HG03520 (cell line): ENCODE data around the gene WDR5.

Experiments
- ATAC-seq: cut with Tn5 transposase; IDR thresholded peaks from one replicate; pipeline ENCODE4 v1.9.1; 2021; ENCODE audit warnings: mild to moderate bottlenecking, moderate library complexity; ENCODE audit not compliant: unreplicated experiment

The WDR5 gene

DNA sequence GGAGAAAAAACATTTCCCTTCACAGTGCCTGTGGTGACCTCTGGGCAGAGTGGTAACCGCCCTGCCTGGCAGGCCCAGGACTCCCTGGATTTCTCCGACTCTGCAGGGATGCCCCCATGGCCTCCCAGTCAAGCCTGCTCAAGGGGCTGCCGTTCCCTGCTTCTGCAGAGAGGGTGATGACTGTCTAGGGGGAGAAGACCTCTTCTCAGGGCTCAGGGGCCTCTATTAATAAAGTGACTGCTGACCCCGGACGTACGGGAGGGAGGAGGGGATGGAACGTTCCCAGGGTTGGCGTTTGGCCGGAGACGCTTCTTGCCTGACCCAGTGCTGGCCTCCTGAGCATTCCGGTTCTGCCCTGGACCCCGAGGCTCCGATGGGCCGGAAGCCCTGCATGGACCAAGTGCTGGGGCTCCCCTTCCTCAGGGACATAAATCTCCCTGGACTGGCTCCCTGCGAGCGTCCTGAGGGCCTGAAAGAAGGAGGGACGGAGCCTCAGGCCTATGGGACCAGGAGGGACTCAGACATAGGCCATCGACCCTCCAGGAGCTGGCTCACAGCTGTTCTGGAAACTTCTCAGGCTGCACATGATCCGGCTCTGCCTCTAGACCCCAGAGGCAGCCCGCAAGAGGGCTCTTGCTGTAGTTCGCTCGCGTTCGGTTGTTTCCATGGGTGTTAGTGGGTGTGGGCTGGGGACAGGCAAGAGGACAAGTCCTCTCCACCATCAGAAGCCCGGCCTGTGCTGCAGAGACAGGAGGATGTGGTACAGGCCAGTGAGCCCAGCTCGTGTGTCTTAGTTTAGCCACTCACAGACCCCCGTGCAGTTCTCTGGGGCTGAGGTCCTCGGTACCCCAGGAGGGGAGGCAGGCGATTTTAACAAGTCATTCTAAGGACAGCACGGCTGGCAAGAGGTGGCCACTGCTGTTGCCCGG lies 36.6 kb downstream of the WDR5 start:
- ATAC-seq = no peak

GRCh38 chr9:134173127-134174072 lies 37.5 kb downstream of the WDR5 start:
- no peak for ATAC-seq

DNA sequence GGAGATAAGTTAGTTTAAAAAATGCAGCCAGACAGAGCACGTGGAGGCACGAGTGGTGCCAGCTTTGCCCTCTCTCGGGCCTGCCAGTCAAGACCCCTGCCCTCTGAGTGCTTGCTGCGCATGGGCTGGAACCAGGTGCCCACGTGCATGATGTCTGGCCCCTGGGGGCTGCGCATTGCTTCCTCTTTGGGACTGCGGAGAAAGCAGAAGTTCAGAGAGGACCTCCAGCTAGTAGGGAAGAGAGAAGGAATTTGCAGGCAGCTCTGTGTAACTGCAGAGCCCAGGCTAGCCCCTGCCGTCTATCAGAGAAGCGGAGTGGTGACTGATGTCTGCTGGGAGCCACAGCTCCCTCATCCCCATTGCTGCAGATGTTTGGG lies 38.2 kb downstream of the WDR5 start:
- no peak for ATAC-seq

DNA sequence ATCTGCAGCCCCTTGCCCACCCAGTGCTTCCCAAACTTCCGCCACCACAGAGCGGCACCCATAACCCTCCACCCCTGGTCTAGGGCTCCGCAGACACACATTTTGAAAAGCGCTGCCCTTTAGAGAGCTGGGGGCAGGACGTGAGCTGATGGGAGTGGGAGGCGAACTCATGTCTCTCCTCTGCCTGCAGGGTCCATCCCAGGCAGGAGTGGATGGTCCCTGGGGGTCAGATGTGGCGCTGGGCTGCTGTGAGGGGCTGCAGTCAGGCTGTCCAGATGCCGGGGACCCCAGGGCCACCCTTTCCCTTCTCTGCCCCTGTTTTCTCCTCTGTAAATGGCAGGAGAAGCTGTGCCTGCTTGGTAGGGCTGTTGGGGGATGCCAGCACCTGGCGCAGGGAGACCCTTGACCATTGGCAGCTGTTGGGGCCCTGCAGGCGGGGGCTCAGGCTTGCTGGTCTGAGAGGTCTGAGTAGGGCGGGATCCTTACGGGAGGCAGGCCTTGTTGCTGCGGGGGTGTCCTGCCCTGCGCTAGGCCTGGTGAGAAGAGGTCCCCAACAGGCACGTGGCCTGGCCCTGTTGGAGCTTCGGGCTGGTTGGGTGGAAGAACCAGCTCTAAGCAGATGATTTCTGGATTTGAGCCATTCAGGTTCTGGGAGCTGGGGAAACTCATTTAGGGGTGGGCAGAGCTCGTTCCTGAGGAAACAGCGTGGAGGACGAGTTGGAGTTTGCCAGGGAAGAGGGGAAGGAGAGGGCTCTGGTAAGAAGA lies 38.8 kb downstream of the WDR5 start:
- no peak for ATAC-seq

GRCh38 chr9:134175291-134175807 lies 39.5 kb downstream of the WDR5 start:
- no peak for ATAC-seq

DNA sequence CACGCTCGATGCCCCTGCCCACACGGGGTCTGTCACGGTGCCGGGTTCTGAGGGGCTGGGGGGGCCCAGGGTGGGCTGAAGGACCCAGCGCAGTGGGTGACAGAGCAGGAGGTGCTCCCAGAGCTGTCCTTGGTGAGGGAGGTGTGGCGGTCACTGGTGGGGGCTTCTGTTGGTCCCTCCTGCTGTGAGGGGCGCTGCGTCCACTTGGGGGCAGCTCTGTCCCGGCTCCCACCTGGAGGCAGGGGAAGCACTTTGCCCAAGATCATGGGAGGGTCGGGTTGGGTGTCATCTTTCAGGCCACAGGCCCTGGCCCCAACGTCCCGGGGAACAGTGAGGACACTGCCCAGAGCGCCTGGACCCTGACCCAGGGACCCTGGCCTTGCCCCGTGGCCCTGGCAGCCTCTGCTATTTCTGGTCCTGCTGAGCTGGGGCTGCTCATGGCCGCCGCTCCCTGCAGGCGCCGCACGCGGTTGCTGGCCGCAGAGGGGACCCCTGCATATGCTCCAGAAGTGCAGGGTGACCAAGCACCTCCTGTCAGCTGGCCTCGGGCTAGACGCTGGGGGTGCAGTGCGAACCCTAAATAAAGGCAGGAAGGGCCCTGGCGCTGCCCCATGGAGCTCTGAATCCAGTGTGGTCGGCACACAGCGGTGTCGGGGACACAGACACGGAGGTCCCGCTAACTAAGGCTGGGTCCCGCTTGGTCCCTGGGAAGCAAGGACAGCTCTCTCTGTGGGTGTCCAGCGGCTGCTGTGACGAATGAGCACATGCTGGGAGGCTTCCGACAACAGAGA lies 40.1 kb downstream of the WDR5 start:
- ATAC-seq = no peak

- ATAC-seq = no peak
These were observed 40.7 kb downstream of the WDR5 start for GRCh38 chr9:134176599-134176968.

DNA sequence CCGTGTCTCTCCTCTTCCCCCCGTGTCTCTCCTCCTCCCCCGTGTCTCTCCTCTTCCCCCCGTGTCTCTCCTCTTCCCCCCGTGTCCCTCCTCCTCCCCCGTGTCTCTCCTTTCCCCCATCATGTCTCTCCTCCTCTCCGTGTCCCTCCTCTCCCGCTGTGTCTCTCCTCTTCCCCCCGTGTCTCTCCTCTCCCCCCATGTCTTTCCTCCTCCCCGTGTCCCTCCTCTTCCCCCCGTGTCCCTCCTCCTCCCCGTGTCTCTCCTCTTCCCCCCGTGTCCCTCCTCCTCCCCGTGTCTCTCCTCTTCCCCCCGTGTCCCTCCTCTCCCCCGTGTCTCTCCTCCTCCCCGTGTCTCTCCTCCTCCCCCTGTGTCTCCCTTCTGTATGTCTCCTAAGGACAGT lies 41.3 kb downstream of the WDR5 start:
- no peak for ATAC-seq

DNA sequence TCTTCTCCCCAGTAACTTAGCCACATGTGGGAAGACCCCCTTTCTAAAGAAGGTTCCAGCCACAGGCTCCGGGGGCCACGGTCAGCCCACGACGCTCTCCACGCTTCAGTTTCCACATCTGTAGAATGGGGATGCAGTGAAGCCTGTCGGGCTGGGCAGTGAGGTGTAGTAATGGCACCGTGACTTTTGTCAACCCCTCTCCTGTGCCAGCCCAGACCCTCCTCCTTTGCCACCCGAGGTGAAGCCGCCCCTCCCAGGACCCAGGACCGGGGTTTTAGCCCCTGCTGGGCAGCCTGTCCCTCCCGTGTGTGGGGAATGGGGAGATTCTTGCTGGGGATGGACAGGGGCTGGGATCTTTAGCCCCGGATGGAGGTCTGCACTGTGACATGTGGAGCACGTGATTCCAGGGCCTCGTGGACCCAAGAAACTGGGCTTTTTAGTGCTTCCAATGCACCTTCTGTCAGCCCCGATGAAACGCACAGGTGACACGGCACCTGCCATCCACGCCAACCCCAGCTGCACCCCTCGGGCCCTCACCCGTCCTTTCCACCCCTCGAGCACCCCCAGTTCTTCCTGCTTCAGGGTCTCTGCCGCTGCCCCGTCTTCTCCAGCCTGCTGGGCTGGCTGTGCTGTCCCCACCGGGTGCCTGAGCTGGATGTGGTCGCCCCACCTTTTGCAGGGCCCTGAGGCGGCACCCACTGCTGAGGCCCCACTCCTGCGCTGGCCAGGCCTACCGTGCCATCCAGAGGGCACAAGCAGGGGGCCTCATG lies 41.9 kb downstream of the WDR5 start:
- no peak for ATAC-seq

DNA sequence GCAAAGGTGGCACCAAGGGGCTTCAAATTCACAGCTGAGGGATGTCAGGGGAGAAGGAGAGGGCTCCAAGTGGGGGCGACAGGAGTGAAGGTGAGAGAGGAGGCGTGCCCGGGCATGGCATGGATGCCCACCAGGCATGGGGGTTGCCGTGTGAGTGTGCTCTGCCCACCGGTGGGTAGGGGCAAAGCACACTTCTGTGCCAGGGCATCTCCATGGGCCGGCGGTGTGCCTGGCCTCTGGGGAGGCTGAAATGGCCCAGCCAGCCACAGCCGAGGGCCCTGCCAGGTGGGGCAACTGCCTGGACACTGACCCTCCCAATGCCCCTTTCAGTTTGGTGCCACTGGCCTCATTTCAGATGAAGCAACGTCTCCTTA lies 42.5 kb downstream of the WDR5 start:
- no peak for ATAC-seq

DNA sequence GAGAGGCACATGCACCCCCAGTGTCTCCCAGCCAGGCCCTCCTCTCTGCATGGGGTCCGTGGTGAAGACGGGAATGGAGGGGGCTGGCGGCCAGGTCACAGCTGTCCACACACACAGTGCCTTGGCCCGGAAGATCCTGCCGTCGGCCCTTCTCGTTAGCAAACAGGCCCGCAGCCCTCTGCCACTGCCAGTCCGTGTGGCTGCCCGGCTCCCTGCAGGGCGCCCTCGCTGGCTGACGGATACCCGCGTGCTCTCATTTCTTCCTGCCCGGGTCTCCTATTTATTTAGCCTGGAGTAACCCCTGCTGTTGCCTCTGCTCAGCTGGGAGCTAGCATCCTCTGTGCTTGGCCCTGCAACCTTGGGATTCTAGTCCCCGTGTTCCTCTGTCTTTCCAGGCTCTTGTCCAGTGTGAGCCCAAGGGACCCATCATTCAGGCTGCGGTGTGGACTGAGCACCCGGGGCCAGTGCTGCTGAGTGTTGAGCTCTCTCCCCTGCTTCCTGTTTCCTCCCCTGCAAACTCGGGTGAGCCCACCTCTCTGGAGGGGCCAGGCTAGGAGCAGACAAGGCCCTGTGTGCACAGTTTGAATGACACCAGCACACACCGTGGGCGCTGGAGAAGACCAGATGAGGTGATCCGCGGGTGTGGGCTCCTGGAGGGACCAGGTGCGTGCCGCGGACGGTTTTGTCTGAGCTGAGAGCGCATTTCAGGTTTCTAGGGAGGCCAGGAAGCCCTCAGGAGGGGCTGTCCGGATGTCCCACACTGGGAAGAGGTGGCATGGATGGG lies 43.1 kb downstream of the WDR5 start:
- ATAC-seq = no peak

DNA sequence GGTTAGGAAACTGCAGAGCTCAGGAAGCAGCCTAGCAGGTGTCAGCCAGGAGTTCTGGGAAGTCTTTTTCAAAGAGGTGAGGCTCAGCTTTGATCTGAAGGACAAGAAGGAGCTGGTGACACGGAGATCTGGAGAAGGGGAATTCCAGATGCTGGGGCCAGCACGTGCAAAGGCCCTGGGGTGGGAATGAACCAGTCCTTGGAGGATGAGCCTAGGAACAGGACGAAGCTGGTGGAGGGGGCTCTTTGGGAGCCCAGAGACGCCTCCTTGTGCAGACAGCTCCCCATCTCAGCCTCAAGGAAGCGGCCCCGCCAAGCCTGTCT lies 43.7 kb downstream of the WDR5 start:
- ATAC-seq = no peak

- no peak for ATAC-seq
These were observed 44.3 kb downstream of the WDR5 start for GRCh38 chr9:134179918-134180785.

DNA sequence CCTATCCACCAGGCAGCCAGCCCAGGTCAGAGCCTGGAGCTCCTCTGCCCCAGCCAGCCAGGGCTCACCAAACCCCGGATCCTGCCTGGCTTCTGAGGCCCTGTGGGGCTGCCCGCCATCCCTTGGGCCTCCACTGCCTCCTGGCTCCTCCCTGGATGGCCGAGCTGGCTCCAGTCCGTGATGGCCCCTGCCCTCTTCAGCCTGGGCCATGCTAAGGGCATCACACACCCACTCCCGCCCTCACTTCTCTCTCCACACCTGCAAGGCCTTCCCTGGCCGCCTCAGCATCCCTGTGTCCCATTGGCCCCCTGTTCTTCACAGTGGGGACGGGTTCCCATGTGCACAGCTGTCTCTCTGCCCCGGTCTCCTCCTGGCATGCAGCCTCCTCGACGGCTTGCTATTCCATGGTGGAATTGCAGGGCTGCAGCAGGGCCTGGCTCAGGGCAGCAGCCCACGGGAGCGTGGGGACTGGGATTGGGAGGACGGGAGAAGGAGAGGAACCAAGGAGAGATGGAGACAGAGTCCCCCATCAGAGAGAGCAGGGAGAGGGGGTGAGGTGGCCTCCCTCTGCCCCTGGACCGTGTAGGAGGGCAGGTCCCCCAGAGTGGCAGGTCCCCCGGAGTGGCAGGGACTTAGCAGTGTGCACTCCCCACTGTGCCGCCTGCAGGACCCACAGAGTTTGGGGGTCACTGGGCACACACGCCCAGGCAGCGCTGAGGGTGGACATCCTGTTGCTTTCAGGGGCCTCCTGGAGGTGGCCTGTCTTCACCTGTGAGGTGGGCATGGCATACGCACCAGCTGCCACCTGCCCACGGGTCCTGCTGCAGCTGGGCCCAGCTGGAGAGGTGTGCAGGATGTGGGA lies 45.1 kb downstream of the WDR5 start:
- no peak for ATAC-seq

DNA sequence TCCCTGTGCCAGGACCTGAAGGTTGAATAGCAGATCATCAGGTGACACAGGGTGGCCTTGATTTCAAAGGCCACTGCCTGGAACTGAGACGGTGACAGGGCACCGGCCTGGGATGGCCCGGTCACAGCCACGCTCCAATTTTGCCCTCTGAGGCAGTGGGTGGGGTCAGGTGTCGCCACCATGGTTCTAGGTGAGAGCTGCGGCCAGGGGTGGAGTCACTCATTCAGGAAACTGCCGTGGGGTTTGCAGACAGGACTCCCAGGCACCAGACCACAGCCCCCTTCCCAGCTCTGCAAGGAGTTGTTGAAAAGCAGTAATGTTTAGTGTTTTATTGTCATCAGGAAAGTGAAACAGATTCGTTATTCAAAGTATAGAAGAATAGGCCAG lies 45.8 kb downstream of the WDR5 start:
- no peak for ATAC-seq

- ATAC-seq = no peak
These were observed 46.7 kb downstream of the WDR5 start for GRCh38 chr9:134182554-134183085.
